ENCODE data around the gene CCDC57. TPM values are rescaled to one million over a fixed set of nuclear protein-coding genes. Genes with fewer than 3 reads are reported as not detected.

The CCDC57 gene
- total RNA-seq, 2 donors from 2014 or later: 5.1 to 7.4 TPM

GRCh38 chr17:82152556-82153294 lies 59.9 kb downstream of the CCDC57 start:
- Histone ChIP-seq H3K9me3 (no peaks in the 10 kb centered on the region), H3K4me1 (no peaks in the 10 kb centered on the region), H3K27me3 (no peaks in the 10 kb centered on the region), H3K4me3 (no peak overlapping the region), H3K27ac (no peak overlapping the region), H3K36me3 (no peaks in the 10 kb centered on the region)
- TF ChIP-seq, protein P1, sequence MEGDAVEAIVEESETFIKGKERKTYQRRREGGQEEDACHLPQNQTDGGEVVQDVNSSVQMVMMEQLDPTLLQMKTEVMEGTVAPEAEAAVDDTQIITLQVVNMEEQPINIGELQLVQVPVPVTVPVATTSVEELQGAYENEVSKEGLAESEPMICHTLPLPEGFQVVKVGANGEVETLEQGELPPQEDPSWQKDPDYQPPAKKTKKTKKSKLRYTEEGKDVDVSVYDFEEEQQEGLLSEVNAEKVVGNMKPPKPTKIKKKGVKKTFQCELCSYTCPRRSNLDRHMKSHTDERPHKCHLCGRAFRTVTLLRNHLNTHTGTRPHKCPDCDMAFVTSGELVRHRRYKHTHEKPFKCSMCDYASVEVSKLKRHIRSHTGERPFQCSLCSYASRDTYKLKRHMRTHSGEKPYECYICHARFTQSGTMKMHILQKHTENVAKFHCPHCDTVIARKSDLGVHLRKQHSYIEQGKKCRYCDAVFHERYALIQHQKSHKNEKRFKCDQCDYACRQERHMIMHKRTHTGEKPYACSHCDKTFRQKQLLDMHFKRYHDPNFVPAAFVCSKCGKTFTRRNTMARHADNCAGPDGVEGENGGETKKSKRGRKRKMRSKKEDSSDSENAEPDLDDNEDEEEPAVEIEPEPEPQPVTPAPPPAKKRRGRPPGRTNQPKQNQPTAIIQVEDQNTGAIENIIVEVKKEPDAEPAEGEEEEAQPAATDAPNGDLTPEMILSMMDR (IDR thresholded peaks at IDR 0.05): no peak
- no peak for DNase-seq (ENCODE audit: low spot score)

DNA sequence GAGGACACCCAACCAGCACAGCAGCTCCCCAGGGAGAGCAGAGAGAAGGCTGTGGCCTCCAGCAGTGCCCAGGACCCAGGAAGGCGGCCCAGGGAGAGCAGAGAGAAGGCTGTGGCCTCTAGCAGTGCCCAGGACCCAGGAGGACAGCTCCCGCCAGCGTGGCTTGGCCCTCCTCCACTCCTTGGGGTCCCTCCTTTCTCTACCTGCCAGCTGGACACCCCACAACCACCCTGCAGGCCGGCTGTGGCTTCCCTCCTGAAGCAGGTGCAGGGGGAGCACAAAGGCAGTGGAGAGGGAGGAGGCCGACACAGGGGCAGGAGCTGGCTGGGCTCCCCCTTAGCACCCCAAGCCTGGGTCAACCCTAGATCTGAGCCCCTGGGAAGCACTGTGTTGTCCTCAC lies 60.5 kb downstream of the CCDC57 start:
- TF ChIP-seq, protein P1 (IDR thresholded peaks at IDR 0.05): no peak
- Histone ChIP-seq H3K4me1 (no peaks in the 10 kb centered on the region), H3K4me3 (no peak overlapping the region), H3K36me3 (no peaks in the 10 kb centered on the region), H3K27ac (no peak overlapping the region), H3K9me3 (no peaks in the 10 kb centered on the region), H3K27me3 (no peaks in the 10 kb centered on the region)
- DNase-seq (ENCODE audit: low spot score): no peak

DNA sequence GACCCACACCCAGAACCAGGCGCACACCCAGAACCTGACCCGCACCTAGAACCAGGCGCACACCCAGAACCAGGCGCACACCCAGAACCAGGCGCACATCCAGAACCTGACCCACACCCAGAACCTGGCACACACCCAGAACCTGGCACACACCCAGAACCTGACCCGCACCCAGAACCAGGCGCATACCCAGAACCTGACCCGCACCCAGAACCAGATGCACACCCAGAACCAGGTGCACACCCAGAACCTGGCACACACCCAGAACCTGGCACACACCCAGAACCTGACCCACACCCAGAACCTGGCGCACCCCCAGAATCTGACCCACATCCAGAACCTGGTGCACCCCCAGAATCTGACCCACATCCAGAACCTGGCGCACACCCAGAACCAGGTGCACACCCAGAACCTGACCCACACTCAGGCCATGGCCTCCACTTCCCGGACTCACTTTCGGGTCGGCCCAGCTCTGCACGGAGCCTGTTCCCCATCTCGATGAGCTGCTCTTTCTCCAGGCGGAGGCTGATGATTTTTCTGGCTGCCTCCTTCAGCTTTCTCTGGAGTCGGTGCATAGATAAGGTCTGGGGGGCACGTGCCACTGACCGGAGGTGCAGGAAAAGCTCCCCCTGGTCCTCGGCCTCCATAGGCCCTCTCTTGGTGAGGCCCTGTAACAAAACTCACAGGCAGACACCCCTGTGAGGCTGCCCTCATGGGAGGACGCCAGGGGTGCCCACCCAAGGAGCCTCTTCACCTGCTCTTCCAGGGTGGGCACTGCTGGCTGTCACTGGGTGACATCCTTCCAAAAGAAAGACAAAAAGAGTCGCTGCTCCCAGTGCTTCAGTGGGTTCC lies 61.3 kb downstream of the CCDC57 start:
- H3K27ac ChIP-seq: no peak overlapping the region
- no peak for DNase-seq (ENCODE audit: low spot score)
- no peaks in the 10 kb centered on the region for H3K4me1 ChIP-seq
- TF ChIP-seq, protein P1 (IDR thresholded peaks at IDR 0.05): no peak
- no peaks in the 10 kb centered on the region for H3K9me3 ChIP-seq
- H3K4me3 ChIP-seq: no peak overlapping the region
- no peaks in the 10 kb centered on the region for H3K27me3 ChIP-seq
- no peaks in the 10 kb centered on the region for H3K36me3 ChIP-seq

DNA sequence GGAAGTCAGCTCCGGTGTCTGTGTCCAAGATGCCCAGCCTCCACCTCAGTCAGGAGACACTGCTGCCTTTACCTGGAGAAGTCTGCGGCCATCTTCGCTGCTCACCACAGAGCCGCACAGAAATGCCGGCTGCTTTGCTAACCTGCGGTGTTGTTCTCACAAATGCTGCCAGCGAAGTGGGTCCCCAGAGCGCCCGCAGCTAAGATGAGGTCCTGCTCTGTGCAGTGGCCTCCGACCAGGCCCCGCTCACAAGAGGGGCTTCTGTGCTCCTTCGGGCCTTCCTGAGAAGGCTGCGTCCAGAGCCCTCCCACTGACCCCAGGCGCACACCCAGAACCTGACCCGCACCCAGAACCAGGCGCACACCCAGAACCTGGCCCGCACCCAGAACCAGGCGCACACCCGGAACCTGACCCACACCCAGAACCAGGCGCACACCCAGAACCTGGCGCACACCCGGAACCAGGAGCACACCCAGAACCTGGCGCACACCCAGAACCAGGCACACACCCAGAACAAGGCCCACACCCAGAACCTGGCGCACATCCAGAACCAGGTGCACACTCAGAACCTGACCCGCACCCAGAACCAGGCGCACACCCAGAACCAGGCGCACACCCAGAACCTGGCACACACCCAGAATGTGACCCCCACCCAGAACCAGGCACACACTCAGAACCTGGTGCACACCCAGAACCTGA lies 63.1 kb downstream of the CCDC57 start:
- no peak overlapping the region for H3K4me3 ChIP-seq
- H3K27me3 ChIP-seq: no peaks in the 10 kb centered on the region

DNA sequence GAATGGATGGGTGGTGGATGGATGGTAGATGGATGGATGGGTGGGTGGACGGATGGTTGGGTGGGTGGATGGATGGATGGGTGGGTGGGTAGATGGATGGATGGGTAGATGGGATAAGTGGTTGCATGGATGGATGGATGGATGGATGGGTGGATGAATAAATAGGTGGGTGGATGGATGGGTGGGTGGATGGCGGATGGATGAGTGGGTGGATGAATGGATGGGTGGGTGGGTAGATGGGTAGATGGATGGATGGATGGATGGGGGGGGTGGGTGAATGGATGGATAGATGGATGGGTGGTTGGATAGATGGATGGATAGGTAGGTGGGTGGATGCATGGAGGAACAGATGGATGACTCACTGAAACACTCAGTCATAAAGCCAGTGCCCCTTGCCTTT lies 63.6 kb downstream of the CCDC57 start:
- Histone ChIP-seq H3K27ac (no peak overlapping the region), H3K27me3 (no peaks in the 10 kb centered on the region), H3K9me3 (no peaks in the 10 kb centered on the region), H3K36me3 (no peaks in the 10 kb centered on the region), H3K4me3 (no peak overlapping the region), H3K4me1 (no peaks in the 10 kb centered on the region)
- DNase-seq (ENCODE audit: low spot score): no peak
- TF ChIP-seq, protein P1 (IDR thresholded peaks at IDR 0.05): no peak

More for the DNA sequence above, 63.1 kb downstream of the CCDC57 start:
- no peak for DNase-seq (ENCODE audit: low spot score)
- no peaks in the 10 kb centered on the region for H3K4me1 ChIP-seq
- no peaks in the 10 kb centered on the region for H3K36me3 ChIP-seq
- TF ChIP-seq, protein P1 (IDR thresholded peaks at IDR 0.05): no peak
- no peaks in the 10 kb centered on the region for H3K9me3 ChIP-seq
- no peak overlapping the region for H3K27ac ChIP-seq

All from right atrium auricular region (tissue), 2 donors.